Mucosa of rectum (tissue), 2 donors: Measurements from ENCODE around the gene MCUR1.

Experiments
- H3K27ac ChIP-seq, 2 donors: one replicate each; pipeline ENCODE4 v1.7.0; 2013; ENCODE audit warnings: inconsistent platforms in 2 of 2, low read depth in 2 of 2, low read length in 2 of 2
- H3K27me3 ChIP-seq, 2 donors: one replicate each; pipeline ENCODE4 v1.7.0; 2013; ENCODE audit warnings: low read length in 2 of 2; ENCODE audit not compliant: control insufficient read depth in 2 of 2, insufficient read depth in 2 of 2
- H3K36me3 ChIP-seq, 2 donors: one replicate each; pipeline ENCODE4 v1.7.0; 2013; ENCODE audit warnings: low read length in 2 of 2; ENCODE audit not compliant: control insufficient read depth in 2 of 2, insufficient read depth in 2 of 2
- H3K4me1 ChIP-seq, 2 donors: one replicate each; pipeline ENCODE4 v1.7.0; 2013; ENCODE audit warnings: low read length in 2 of 2, mild to moderate bottlenecking in 1 of 2; ENCODE audit not compliant: control insufficient read depth in 2 of 2, insufficient read depth in 2 of 2
- H3K4me3 ChIP-seq, 2 donors: one replicate each; pipeline ENCODE4 v1.7.0; 2013; ENCODE audit warnings: low read length in 2 of 2
- H3K9ac ChIP-seq, 2 donors: one replicate each; pipeline ENCODE4 v1.7.0; 2013; ENCODE audit warnings: low read length in 2 of 2, low read depth in 1 of 2, mild to moderate bottlenecking in 1 of 2
- H3K9me3 ChIP-seq, 2 donors: one replicate each; pipeline ENCODE4 v1.7.0; 2013; ENCODE audit warnings: low read length in 2 of 2; ENCODE audit not compliant: control insufficient read depth in 2 of 2
- donor health status: healthy.
- donor health status: Normal muscosa, but diverticular disease.

The MCUR1 gene

GRCh38 chr6:13743736-13744127 is 70.6 kb downstream of the MCUR1 start:
- no peak overlapping the region for H3K4me3 ChIP-seq
- H3K9me3 ChIP-seq: no peaks in the 10 kb centered on the region

GRCh38 chr6:13742961-13743735 is 71.2 kb downstream of the MCUR1 start:
- Histone ChIP-seq H3K9me3 (no peaks in the 10 kb centered on the region), H3K4me1 (no peaks in the 10 kb centered on the region), H3K27ac (no peak overlapping the region), H3K27me3 (no peaks in the 10 kb centered on the region), H3K4me3 (no peak overlapping the region), H3K36me3 (no peaks in the 10 kb centered on the region), H3K9ac (no peak overlapping the region)

More at GRCh38 chr6:13743736-13744127, 70.6 kb downstream of the MCUR1 start:
- Histone ChIP-seq H3K9ac (no peak overlapping the region), H3K27me3 (no peaks in the 10 kb centered on the region), H3K4me1 (no peaks in the 10 kb centered on the region), H3K27ac (no peak overlapping the region), H3K36me3 (no peaks in the 10 kb centered on the region)

- no peaks in the 10 kb centered on the region for H3K9me3 ChIP-seq
- H3K27me3 ChIP-seq: no peaks in the 10 kb centered on the region
- no peaks in the 10 kb centered on the region for H3K36me3 ChIP-seq
- H3K4me1 ChIP-seq: no peaks in the 10 kb centered on the region
- no peak overlapping the region for H3K9ac ChIP-seq
- no peak overlapping the region for H3K4me3 ChIP-seq
- no peak overlapping the region for H3K27ac ChIP-seq
Observed at GRCh38 chr6:13741365-13741764, 73.0 kb downstream of the MCUR1 start.
